ENCODE data around the gene PSEN1.

PSEN1 gene

DNA sequence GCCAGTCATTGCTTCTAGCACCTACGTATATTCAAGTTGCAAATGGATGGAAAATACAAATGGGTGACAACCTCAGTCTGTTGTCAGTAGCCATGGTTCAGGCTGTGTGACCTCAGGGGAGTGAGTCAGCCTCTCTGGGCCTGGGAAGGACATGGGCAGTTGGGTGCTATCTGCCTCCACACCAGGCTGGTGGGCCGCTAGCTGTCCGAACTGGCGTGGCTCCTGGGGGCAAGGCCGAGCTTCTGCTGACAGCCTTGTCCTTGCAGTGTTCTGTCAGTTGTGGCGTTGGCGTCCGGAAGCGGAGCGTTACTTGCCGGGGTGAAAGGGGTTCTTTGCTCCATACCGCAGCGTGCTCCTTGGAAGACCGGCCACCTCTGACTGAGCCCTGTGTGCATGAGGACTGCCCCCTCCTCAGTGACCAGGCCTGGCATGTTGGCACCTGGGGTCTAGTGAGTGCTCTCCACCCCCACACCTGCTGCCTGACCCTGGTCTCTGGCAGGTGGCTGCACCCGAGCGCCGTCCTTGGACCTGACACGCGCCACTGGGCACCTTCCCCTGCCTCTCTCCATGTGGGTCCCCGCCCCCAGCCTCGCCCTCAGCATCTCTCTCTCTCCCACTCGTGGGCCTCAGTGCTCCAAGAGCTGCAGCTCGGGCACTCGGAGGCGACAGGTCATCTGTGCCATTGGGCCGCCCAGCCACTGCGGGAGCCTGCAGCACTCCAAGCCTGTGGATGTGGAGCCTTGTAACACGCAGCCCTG lies 118.1 kb downstream of the PSEN1 start:
- no peak overlapping the region for H3K4me3 ChIP-seq (IDR thresholded peaks at IDR 0.05; ENCODE audit: insufficient read depth, low read depth, low read length)
- no peak overlapping the region for H3K4me2 ChIP-seq
- H3K36me3 ChIP-seq (ENCODE audit: insufficient read depth), result no peaks in the 10 kb centered on the region
- no peaks in the 10 kb centered on the region for H3K79me2 ChIP-seq (ENCODE audit: insufficient read depth, low read depth)
- H3K4me1 ChIP-seq (ENCODE audit: low read depth, poor library complexity, severe bottlenecking), result no peaks in the 10 kb centered on the region
- no peak overlapping the region for H2AFZ ChIP-seq (ENCODE audit: low read depth)
- no peak overlapping the region for H3K9ac ChIP-seq
- H3K27ac ChIP-seq, result no peak overlapping the region
- H4K20me1 ChIP-seq (ENCODE audit: insufficient read depth), result no peaks in the 10 kb centered on the region
- TF ChIP-seq, protein P1, sequence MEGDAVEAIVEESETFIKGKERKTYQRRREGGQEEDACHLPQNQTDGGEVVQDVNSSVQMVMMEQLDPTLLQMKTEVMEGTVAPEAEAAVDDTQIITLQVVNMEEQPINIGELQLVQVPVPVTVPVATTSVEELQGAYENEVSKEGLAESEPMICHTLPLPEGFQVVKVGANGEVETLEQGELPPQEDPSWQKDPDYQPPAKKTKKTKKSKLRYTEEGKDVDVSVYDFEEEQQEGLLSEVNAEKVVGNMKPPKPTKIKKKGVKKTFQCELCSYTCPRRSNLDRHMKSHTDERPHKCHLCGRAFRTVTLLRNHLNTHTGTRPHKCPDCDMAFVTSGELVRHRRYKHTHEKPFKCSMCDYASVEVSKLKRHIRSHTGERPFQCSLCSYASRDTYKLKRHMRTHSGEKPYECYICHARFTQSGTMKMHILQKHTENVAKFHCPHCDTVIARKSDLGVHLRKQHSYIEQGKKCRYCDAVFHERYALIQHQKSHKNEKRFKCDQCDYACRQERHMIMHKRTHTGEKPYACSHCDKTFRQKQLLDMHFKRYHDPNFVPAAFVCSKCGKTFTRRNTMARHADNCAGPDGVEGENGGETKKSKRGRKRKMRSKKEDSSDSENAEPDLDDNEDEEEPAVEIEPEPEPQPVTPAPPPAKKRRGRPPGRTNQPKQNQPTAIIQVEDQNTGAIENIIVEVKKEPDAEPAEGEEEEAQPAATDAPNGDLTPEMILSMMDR (conservative IDR thresholded peaks at IDR 0.05; ENCODE audit: low read depth, low read length), result no peak
- no peaks in the 10 kb centered on the region for H3K27me3 ChIP-seq (ENCODE audit: insufficient read depth, low read depth)

DNA sequence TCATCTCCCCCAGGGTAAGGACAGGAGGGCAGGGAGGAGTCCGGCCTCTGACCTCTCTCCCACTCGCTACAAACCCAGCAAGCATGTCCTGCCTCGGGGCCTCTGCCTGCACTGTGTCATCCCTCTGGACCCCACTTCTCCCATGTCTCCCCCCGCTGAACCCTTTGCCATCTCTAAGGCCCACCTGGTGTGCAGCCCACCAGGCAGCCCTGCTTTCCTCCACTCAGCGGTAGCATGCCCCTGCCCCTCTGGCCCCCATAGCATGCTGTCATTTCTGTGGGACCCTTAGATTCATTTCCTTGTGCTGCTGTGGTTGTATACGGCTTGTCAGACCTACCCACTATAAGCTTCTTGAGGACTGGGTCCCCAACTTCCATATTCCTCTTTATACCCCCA lies 118.7 kb downstream of the PSEN1 start:
- Histone ChIP-seq H3K27me3 (ENCODE audit: insufficient read depth, low read depth) (no peaks in the 10 kb centered on the region), H3K9ac (no peak overlapping the region), H2AFZ (ENCODE audit: low read depth) (no peak overlapping the region), H4K20me1 (ENCODE audit: insufficient read depth) (no peaks in the 10 kb centered on the region), H3K27ac (no peak overlapping the region), H3K79me2 (ENCODE audit: insufficient read depth, low read depth) (no peaks in the 10 kb centered on the region), H3K4me2 (no peak overlapping the region), H3K36me3 (ENCODE audit: insufficient read depth) (no peaks in the 10 kb centered on the region), H3K4me1 (ENCODE audit: low read depth, poor library complexity, severe bottlenecking) (no peaks in the 10 kb centered on the region), H3K4me3 (IDR thresholded peaks at IDR 0.05; ENCODE audit: insufficient read depth, low read depth, low read length) (no peak overlapping the region)
- TF ChIP-seq, protein P1 (conservative IDR thresholded peaks at IDR 0.05; ENCODE audit: low read depth, low read length), result no peak

DNA sequence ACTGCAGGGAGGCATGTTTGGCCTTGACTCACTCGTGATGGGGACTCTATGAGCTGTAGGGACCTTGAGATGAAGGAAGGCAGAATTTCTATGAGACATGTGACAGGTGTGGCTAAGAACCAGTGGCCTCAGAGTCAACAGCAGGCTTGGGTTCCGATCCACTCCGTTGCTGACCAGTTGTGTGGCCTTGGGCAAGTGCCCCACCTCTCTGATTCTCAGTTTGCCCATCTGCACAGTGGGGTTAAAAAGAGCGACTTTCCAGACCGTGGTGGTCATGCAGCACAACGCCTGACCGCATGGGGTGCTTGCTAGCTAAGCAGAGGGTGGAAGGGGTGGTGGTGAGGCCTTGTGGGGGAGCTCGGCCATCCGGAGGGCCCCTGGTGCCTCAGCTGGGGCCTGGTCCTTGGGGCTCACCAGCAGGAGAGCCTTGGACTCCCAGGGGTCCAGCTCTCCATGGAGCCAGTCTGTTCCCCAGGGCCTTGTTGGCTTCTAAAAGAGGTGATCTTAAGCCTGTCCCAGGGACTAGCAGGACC lies 119.5 kb downstream of the PSEN1 start:
- no peaks in the 10 kb centered on the region for H3K36me3 ChIP-seq (ENCODE audit: insufficient read depth)
- TF ChIP-seq, protein P1 (conservative IDR thresholded peaks at IDR 0.05; ENCODE audit: low read depth, low read length), result no peak
- no peaks in the 10 kb centered on the region for H3K79me2 ChIP-seq (ENCODE audit: insufficient read depth, low read depth)
- H3K27ac ChIP-seq, result no peak overlapping the region
- no peak overlapping the region for H2AFZ ChIP-seq (ENCODE audit: low read depth)
- H3K27me3 ChIP-seq (ENCODE audit: insufficient read depth, low read depth), result no peaks in the 10 kb centered on the region
- H3K4me1 ChIP-seq (ENCODE audit: low read depth, poor library complexity, severe bottlenecking), result no peaks in the 10 kb centered on the region
- no peak overlapping the region for H3K4me3 ChIP-seq (IDR thresholded peaks at IDR 0.05; ENCODE audit: insufficient read depth, low read depth, low read length)
- H3K9ac ChIP-seq, result no peak overlapping the region
- no peaks in the 10 kb centered on the region for H4K20me1 ChIP-seq (ENCODE audit: insufficient read depth)
- H3K4me2 ChIP-seq, result no peak overlapping the region

DNA sequence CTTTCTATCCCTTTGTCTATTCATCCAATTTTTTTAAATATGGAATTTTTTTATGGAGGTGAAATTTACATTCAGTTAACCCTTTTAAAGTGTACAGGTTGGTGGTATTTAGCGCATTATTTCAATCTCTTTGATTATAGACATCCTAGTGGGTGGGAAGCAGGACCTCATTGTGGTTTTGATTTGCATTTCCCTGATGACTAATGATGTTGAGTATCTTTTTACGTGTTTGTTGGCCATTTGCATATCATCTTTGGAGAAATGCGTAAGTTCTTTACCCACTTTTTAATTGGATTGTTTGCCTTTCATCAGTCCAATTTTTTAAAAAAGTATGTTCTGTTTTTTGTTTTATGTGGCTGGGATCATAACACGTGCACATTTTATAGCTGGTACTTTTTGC lies 121.8 kb downstream of the PSEN1 start:
- H3K4me2 ChIP-seq, result no peak overlapping the region

More for the DNA sequence above, 121.8 kb downstream of the PSEN1 start:
- Histone ChIP-seq H3K27ac (no peak overlapping the region), H4K20me1 (ENCODE audit: insufficient read depth) (no peaks in the 10 kb centered on the region), H2AFZ (ENCODE audit: low read depth) (no peak overlapping the region), H3K4me3 (IDR thresholded peaks at IDR 0.05; ENCODE audit: insufficient read depth, low read depth, low read length) (no peak overlapping the region), H3K36me3 (ENCODE audit: insufficient read depth) (no peaks in the 10 kb centered on the region), H3K9ac (no peak overlapping the region), H3K4me1 (ENCODE audit: low read depth, poor library complexity, severe bottlenecking) (no peaks in the 10 kb centered on the region), H3K27me3 (ENCODE audit: insufficient read depth, low read depth) (no peaks in the 10 kb centered on the region), H3K79me2 (ENCODE audit: insufficient read depth, low read depth) (no peaks in the 10 kb centered on the region)
- TF ChIP-seq, protein P1 (conservative IDR thresholded peaks at IDR 0.05; ENCODE audit: low read depth, low read length), result no peak
